WTC11 (cell line): ENCODE measurements around the gene CYB561D1. TPM values are rescaled to one million over a fixed set of nuclear protein-coding genes. Genes with fewer than 3 reads are reported as not detected.

Experiments used
- ATAC-seq: fragments of 200-7000 bp; cut with Tn5 transposase; 2 replicates; pipeline ENCODE4 v1.10.0; 2021; ENCODE audit warnings: mild to moderate bottlenecking, moderate library complexity
- CTCF ChIA-PET: fragments of 300-600 bp; sonication (Branson Sonifier 250); formaldehyde crosslinking; loops from one replicate; lab custom pipeline; 2021; ENCODE audit warnings: antibody characterized with exemption; lab: Charles Lee
- POLR2A ChIA-PET: fragments of 350-600 bp; sonication (Branson Sonifier 250); formaldehyde crosslinking; loops from one replicate; lab custom pipeline; 2021; ENCODE audit warnings: antibody characterized with exemption; lab: Charles Lee
- DNase-seq: peaks from one replicate; pipeline ENCODE4 v3.0.0; 2021; ENCODE audit warnings: low spot score
- H3K27ac Mint-ChIP-seq: 2 replicates; pipeline ENCODE4 v1.8.0; 2021; ENCODE audit warnings: mixed read lengths
- H3K27me3 Mint-ChIP-seq: 2 replicates; pipeline ENCODE4 v1.8.0; 2021; ENCODE audit warnings: low read depth, mild to moderate bottlenecking, moderate library complexity, mixed read lengths
- H3K36me3 Mint-ChIP-seq: 2 replicates; pipeline ENCODE4 v1.8.0; 2021; ENCODE audit warnings: mixed read lengths
- H3K4me1 Mint-ChIP-seq: 2 replicates; pipeline ENCODE4 v1.8.0; 2022; ENCODE audit warnings: mixed read lengths
- H3K4me3 Mint-ChIP-seq: 2 replicates; pipeline ENCODE4 v1.8.0; 2021; ENCODE audit warnings: mild to moderate bottlenecking, moderate library complexity, mixed read lengths
- H3K9me3 Mint-ChIP-seq: 2 replicates; pipeline ENCODE4 v1.8.0; 2021; ENCODE audit warnings: mixed read lengths
- CREM ChIP-seq: sonication (generic); formaldehyde crosslinking; IDR thresholded peaks from 2 replicates; pipeline ENCODE4 v1.8.1; 2022; ENCODE audit warnings: mild to moderate bottlenecking, missing genetic modification reagents, moderate library complexity
- NFYB ChIP-seq: sonication (generic); formaldehyde crosslinking; conservative IDR thresholded peaks from 2 replicates; pipeline ENCODE4 v1.8.0; 2022; ENCODE audit warnings: low read depth, missing genetic modification reagents
- NR2C2 ChIP-seq: sonication (generic); formaldehyde crosslinking; IDR thresholded peaks from 2 replicates; pipeline ENCODE4 v1.8.0; 2022; ENCODE audit warnings: mild to moderate bottlenecking, missing genetic modification reagents
- RORB ChIP-seq: fragments of 250-450 bp; sonication (Bioruptor Pico); IDR thresholded peaks from 2 replicates; pipeline ENCODE4 v1.9.0; 2021; ENCODE audit warnings: mild to moderate bottlenecking
- SMAD3 ChIP-seq: sonication (generic); formaldehyde crosslinking; IDR thresholded peaks from 2 replicates; pipeline ENCODE4 v1.8.0; 2022; ENCODE audit warnings: missing genetic modification reagents, mild to moderate bottlenecking, borderline replicate concordance
- SMAD4 ChIP-seq: sonication (generic); formaldehyde crosslinking; IDR thresholded peaks from 2 replicates; pipeline ENCODE4 v1.8.0; 2022; ENCODE audit warnings: mild to moderate bottlenecking, missing genetic modification reagents
- SP1 ChIP-seq: sonication (generic); formaldehyde crosslinking; conservative IDR thresholded peaks from 2 replicates; pipeline ENCODE4 v1.8.1; 2022; ENCODE audit warnings: missing genetic modification reagents
- ZBTB21 ChIP-seq: sonication (generic); formaldehyde crosslinking; IDR thresholded peaks from 2 replicates; pipeline ENCODE4 v1.8.1; 2023; ENCODE audit warnings: mild to moderate bottlenecking, missing genetic modification reagents, borderline replicate concordance
- ZNF263 ChIP-seq: sonication (generic); formaldehyde crosslinking; IDR thresholded peaks from 2 replicates; pipeline ENCODE4 v1.8.1; 2022; ENCODE audit warnings: low read depth, mild to moderate bottlenecking, moderate library complexity, missing genetic modification reagents
- total RNA-seq: library from RNA; stranded (reverse); gene quantifications from 3 replicates; pipeline ENCODE4 v1.2.3, GENCODE V29; 2021
- TF ChIP-seq, protein P1 (sequence below): fragments of 250-450 bp; sonication (Bioruptor Pico); IDR thresholded peaks from 2 replicates; pipeline ENCODE4 v1.9.0; 2021; ENCODE audit warnings: mild to moderate bottlenecking, borderline replicate concordance
- TF ChIP-seq, protein P2 (sequence below): fragments of 200-600 bp; IDR thresholded peaks from 2 replicates; pipeline ENCODE4 v1.8.0; 2022; ENCODE audit warnings: antibody characterized with exemption
- TF ChIP-seq, protein P3 (sequence below): sonication (generic); formaldehyde crosslinking; IDR thresholded peaks from 2 replicates; pipeline ENCODE4 v1.8.0; 2022; ENCODE audit warnings: mild to moderate bottlenecking, missing genetic modification reagents
- TF ChIP-seq, protein P4 (sequence below): fragments of 250-450 bp; sonication (Bioruptor Pico); IDR thresholded peaks from 2 replicates; pipeline ENCODE4 v1.8.0; 2021; ENCODE audit warnings: mild to moderate bottlenecking
- TF ChIP-seq, protein P5 (sequence below): sonication (generic); formaldehyde crosslinking; IDR thresholded peaks from 2 replicates; pipeline ENCODE4 v1.8.0; 2022; ENCODE audit warnings: missing genetic modification reagents

Gene CYB561D1
- total RNA-seq, 1 experiment from 2014 or later = 6.7 TPM

DNA sequence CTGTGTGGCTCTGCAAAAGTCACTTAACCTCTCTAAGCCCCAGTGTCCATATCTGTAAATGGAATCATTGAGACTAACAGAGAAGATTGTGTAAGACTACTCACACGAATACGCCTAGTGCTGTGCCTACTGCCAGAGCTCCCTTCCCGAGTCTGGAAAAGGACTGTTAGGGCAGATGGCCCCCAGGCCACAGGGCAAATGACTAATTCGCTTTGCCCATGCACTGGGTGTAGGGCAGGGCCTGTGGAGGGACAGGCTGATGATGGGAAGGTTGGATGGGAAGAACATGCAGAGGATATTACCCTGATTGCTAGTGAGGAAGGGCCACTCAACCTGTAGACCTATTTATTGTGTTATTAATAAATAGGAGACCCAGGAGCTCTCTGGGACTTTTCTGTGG is 41.6 kb downstream of the CYB561D1 start:
- POLR2A ChIA-PET = no interaction called here
- ATAC-seq (no peak), DNase-seq (no peak)
- no peak for TF ChIP-seq ZBTB21
- no peak for TF ChIP-seq CREM (CRISPR knock-in tag)
- no peak for TF ChIP-seq SP1
- TF ChIP-seq NFYB (CRISPR knock-in tag) = no peak
- no peak for TF ChIP-seq ZNF263 (CRISPR knock-in tag)
- TF ChIP-seq, protein P1, sequence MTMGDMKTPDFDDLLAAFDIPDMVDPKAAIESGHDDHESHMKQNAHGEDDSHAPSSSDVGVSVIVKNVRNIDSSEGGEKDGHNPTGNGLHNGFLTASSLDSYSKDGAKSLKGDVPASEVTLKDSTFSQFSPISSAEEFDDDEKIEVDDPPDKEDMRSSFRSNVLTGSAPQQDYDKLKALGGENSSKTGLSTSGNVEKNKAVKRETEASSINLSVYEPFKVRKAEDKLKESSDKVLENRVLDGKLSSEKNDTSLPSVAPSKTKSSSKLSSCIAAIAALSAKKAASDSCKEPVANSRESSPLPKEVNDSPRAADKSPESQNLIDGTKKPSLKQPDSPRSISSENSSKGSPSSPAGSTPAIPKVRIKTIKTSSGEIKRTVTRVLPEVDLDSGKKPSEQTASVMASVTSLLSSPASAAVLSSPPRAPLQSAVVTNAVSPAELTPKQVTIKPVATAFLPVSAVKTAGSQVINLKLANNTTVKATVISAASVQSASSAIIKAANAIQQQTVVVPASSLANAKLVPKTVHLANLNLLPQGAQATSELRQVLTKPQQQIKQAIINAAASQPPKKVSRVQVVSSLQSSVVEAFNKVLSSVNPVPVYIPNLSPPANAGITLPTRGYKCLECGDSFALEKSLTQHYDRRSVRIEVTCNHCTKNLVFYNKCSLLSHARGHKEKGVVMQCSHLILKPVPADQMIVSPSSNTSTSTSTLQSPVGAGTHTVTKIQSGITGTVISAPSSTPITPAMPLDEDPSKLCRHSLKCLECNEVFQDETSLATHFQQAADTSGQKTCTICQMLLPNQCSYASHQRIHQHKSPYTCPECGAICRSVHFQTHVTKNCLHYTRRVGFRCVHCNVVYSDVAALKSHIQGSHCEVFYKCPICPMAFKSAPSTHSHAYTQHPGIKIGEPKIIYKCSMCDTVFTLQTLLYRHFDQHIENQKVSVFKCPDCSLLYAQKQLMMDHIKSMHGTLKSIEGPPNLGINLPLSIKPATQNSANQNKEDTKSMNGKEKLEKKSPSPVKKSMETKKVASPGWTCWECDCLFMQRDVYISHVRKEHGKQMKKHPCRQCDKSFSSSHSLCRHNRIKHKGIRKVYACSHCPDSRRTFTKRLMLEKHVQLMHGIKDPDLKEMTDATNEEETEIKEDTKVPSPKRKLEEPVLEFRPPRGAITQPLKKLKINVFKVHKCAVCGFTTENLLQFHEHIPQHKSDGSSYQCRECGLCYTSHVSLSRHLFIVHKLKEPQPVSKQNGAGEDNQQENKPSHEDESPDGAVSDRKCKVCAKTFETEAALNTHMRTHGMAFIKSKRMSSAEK (CRISPR knock-in tag) = no peak
- no peak for TF ChIP-seq RORB (CRISPR knock-in tag)
- Mint-ChIP-seq H3K27ac (no peak overlapping the region), H3K36me3 (no peaks in the 10 kb centered on the region), H3K9me3 (no peaks in the 10 kb centered on the region), H3K4me3 (no peak overlapping the region), H3K27me3 (peaks cover 8% of the 10 kb centered on the region), H3K4me1 (peaks cover 9% of the 10 kb centered on the region)
- CTCF ChIA-PET = interaction anchor here (0.8 to 16.4 kb wide), 4 partner anchors 9 to 41 kb away, joined by 4 to 740 read pairs (median 32); partner anchors contain the start of genes AMIGO1 and CYB561D1

DNA sequence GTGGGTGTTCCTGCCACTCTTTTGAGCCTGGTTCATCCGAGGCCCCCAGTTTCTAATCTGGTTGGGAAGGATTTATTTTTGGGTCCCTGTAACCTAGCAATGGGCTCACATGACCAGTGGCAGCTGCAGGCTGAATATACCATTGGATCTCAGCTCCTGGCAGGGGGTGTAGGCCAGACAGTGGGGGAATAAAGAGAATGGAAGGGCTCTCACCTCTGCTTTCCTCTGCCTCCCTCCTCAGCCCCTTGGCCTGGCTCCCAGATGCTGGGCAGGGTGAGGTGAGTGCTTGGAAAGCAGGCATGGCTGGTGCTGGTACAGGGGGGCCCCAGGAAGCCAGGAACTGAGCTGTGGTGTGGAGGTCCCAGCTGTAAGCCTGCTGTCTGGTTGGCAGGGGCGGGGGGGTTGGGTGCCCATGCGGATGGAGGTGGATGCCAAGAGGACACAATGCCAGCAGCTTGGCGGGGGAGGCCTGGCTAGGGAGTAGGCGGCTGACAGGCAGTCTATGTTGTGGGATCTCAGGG is 42.1 kb downstream of the CYB561D1 start:
- Mint-ChIP-seq H3K27ac (no peak overlapping the region), H3K27me3 (peaks cover 4% of the 10 kb centered on the region), H3K9me3 (no peaks in the 10 kb centered on the region), H3K4me1 (peaks cover 9% of the 10 kb centered on the region), H3K36me3 (no peaks in the 10 kb centered on the region), H3K4me3 (no peak overlapping the region)
- DNase-seq (no peak), ATAC-seq (no peak)
- ChIA-PET CTCF (interaction anchor here (7.3 to 16.4 kb wide), 2 partner anchors 9 to 41 kb away, joined by 60 to 740 read pairs; partner anchors contain the start of gene CYB561D1), POLR2A (no interaction called here)
- TF ChIP-seq, protein P2, sequence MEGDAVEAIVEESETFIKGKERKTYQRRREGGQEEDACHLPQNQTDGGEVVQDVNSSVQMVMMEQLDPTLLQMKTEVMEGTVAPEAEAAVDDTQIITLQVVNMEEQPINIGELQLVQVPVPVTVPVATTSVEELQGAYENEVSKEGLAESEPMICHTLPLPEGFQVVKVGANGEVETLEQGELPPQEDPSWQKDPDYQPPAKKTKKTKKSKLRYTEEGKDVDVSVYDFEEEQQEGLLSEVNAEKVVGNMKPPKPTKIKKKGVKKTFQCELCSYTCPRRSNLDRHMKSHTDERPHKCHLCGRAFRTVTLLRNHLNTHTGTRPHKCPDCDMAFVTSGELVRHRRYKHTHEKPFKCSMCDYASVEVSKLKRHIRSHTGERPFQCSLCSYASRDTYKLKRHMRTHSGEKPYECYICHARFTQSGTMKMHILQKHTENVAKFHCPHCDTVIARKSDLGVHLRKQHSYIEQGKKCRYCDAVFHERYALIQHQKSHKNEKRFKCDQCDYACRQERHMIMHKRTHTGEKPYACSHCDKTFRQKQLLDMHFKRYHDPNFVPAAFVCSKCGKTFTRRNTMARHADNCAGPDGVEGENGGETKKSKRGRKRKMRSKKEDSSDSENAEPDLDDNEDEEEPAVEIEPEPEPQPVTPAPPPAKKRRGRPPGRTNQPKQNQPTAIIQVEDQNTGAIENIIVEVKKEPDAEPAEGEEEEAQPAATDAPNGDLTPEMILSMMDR = no peak
- TF ChIP-seq NR2C2 (CRISPR knock-in tag) = no peak
- TF ChIP-seq, protein P3, sequence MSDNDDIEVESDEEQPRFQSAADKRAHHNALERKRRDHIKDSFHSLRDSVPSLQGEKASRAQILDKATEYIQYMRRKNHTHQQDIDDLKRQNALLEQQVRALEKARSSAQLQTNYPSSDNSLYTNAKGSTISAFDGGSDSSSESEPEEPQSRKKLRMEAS (CRISPR knock-in tag) = no peak
- TF ChIP-seq SMAD3 (CRISPR knock-in tag) = no peak
- no peak for TF ChIP-seq SMAD4

DNA sequence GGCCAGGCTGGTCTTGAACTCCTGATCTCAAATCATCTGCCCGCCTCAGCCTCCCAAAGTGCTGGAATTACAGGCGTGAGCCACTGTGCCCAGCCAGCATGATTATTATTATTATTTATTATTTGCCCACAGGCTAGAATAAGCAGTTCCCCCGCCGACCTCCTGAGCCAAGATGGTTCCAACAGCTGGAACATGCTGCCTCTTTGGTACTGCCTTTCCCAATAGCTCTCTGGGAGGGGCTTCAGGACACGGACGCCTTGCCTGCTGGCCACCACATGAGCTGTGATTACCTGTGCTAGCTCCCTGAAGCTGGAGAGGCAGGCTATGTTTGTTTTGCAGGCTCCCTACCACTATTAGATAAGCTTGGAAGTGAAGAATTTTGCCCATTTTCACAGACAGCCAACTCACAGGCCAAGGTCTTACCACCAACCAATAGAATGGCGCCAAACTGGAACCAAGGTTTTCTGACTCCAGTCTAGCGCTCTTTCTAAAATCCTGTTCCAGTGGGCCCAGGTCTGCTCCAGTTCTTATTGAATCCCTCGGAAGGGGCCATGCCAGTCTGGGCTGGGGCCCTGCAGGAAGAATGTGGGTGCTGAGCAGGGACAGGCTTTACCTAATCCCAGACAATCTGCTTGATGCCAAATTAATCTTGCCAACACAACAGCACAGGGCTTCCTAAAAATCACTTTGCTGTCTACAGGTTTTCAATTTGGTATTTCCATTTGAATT is 43.7 kb downstream of the CYB561D1 start:
- ChIA-PET CTCF (interaction anchor here (1.1 to 16.4 kb wide), 4 partner anchors 9 to 274 kb away, joined by 3 to 740 read pairs (median 6); partner anchors contain the start of gene CYB561D1), POLR2A (interaction anchor here (2.1 kb wide), 1 partner anchor 11 kb away, joined by 5 read pairs; the partner anchor contains the start of gene GNAI3)
- H3K9me3 Mint-ChIP-seq = no peaks in the 10 kb centered on the region
- H3K27me3 Mint-ChIP-seq = no peaks in the 10 kb centered on the region; the same call in 1 of the 2 replicates
- H3K4me1 Mint-ChIP-seq = peaks cover 7% of the 10 kb centered on the region
- H3K36me3 Mint-ChIP-seq = no peaks in the 10 kb centered on the region
- no peak overlapping the region for H3K27ac Mint-ChIP-seq
- TF ChIP-seq, protein P4, sequence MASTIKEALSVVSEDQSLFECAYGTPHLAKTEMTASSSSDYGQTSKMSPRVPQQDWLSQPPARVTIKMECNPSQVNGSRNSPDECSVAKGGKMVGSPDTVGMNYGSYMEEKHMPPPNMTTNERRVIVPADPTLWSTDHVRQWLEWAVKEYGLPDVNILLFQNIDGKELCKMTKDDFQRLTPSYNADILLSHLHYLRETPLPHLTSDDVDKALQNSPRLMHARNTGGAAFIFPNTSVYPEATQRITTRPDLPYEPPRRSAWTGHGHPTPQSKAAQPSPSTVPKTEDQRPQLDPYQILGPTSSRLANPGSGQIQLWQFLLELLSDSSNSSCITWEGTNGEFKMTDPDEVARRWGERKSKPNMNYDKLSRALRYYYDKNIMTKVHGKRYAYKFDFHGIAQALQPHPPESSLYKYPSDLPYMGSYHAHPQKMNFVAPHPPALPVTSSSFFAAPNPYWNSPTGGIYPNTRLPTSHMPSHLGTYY (CRISPR knock-in tag) = no peak
- TF ChIP-seq, protein P5, sequence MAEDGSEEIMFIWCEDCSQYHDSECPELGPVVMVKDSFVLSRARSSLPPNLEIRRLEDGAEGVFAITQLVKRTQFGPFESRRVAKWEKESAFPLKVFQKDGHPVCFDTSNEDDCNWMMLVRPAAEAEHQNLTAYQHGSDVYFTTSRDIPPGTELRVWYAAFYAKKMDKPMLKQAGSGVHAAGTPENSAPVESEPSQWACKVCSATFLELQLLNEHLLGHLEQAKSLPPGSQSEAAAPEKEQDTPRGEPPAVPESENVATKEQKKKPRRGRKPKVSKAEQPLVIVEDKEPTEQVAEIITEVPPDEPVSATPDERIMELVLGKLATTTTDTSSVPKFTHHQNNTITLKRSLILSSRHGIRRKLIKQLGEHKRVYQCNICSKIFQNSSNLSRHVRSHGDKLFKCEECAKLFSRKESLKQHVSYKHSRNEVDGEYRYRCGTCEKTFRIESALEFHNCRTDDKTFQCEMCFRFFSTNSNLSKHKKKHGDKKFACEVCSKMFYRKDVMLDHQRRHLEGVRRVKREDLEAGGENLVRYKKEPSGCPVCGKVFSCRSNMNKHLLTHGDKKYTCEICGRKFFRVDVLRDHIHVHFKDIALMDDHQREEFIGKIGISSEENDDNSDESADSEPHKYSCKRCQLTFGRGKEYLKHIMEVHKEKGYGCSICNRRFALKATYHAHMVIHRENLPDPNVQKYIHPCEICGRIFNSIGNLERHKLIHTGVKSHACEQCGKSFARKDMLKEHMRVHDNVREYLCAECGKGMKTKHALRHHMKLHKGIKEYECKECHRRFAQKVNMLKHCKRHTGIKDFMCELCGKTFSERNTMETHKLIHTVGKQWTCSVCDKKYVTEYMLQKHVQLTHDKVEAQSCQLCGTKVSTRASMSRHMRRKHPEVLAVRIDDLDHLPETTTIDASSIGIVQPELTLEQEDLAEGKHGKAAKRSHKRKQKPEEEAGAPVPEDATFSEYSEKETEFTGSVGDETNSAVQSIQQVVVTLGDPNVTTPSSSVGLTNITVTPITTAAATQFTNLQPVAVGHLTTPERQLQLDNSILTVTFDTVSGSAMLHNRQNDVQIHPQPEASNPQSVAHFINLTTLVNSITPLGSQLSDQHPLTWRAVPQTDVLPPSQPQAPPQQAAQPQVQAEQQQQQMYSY = peak; percentile 87
- DNase-seq (no peak), ATAC-seq (0 out of 2 replicates have a peak, but pooled peaks have one; percentile 8)
- no peak overlapping the region for H3K4me3 Mint-ChIP-seq
